Endodermal cell (in vitro differentiated cells): ENCODE measurements around the gene SRL. TPM values are rescaled to one million over a fixed set of nuclear protein-coding genes. Genes with fewer than 3 reads are reported as not detected.

Experiments
- DNase-seq: peaks from one replicate; pipeline ENCODE4 v3.0.0-alpha.2; 2017
- H3K27ac ChIP-seq: 2 replicates; pipeline ENCODE4 v1.5.1; 2013; ENCODE audit warnings: mild to moderate bottlenecking, low read depth, low read length, moderate library complexity
- H3K27me3 ChIP-seq: 2 replicates; pipeline ENCODE4 v1.6.1; 2013; ENCODE audit warnings: mild to moderate bottlenecking, low read length, moderate library complexity; ENCODE audit not compliant: insufficient read depth, control insufficient read depth, poor library complexity, severe bottlenecking
- H3K36me3 ChIP-seq: 2 replicates; pipeline ENCODE4 v1.7.0; 2013; ENCODE audit warnings: mild to moderate bottlenecking, low read length, moderate library complexity; ENCODE audit not compliant: control insufficient read depth, insufficient read depth
- H3K4me1 ChIP-seq: one replicate; pipeline ENCODE4 v1.7.0; 2013; ENCODE audit warnings: low read length; ENCODE audit not compliant: control insufficient read depth, insufficient read depth
- H3K4me3 ChIP-seq: 2 replicates; pipeline ENCODE4 v1.5.1; 2013; ENCODE audit warnings: mild to moderate bottlenecking, low read length, moderate library complexity
- H3K9ac ChIP-seq: 2 replicates; pipeline ENCODE4 v1.6.1; 2013; ENCODE audit warnings: mild to moderate bottlenecking, low read length, moderate library complexity; ENCODE audit not compliant: poor library complexity, severe bottlenecking; ENCODE audit errors: extremely low read depth
- H3K9me3 ChIP-seq: 2 replicates; pipeline ENCODE4 v1.6.1; 2013; ENCODE audit warnings: mild to moderate bottlenecking, low read length, moderate library complexity; ENCODE audit not compliant: control insufficient read depth
- H3K27ac Mint-ChIP-seq: 2 replicates; pipeline ENCODE4 v1.8.0; 2020; ENCODE audit warnings: mixed read lengths
- H3K27me3 Mint-ChIP-seq: 2 replicates; pipeline ENCODE4 v1.8.0; 2021; ENCODE audit warnings: mild to moderate bottlenecking, mixed read lengths; ENCODE audit not compliant: insufficient read depth
- H3K36me3 Mint-ChIP-seq: 2 replicates; pipeline ENCODE4 v1.8.0; 2020; ENCODE audit warnings: low read depth, mixed read lengths
- H3K4me1 Mint-ChIP-seq: 2 replicates; pipeline ENCODE4 v1.8.0; 2020; ENCODE audit warnings: mixed read lengths
- H3K4me3 Mint-ChIP-seq: 2 replicates; pipeline ENCODE4 v1.8.0; 2020; ENCODE audit warnings: mild to moderate bottlenecking, moderate library complexity, mixed read lengths
- H3K9me3 Mint-ChIP-seq: 2 replicates; pipeline ENCODE4 v1.8.0; 2020; ENCODE audit warnings: mild to moderate bottlenecking, mixed read lengths
- CTCF ChIP-seq: fragments of 200-600 bp; sonication (generic); conservative IDR thresholded peaks from 2 replicates; pipeline ENCODE4 v1.5.0; 2021; ENCODE audit warnings: antibody characterized with exemption, mild to moderate bottlenecking
- WGBS, 2 experiments: methylation state at CpG; one replicate each; pipeline versions ENCODE4 v1.1.5 to v1.1.7; 2013; ENCODE audit warnings: missing lambda C conversion rate in 2 of 2, mixed read lengths in 1 of 2; ENCODE audit not compliant: insufficient coverage in 1 of 2, insufficient read length in 1 of 2; 5-methylcytosine and 5-hydroxymethylcytosine counted together
- total RNA-seq, 2 donors: library from RNA; stranded (reverse); fragmentation: NEBNext Ultra II Directional in 1 of 2; extraction: Animal tissue kit (Norgen Biotek cat#: 25700) in 1 of 2; gene quantifications; 2 replicates in 1 of 2; 3 replicates in 1 of 2; pipeline ENCODE4 v1.2.1, GENCODE V29; 2021

Gene SRL
- total RNA-seq, 2 donors from 2014 or later: not detected

- Mint-ChIP-seq H3K27ac (no peak overlapping the region), H3K4me3 (no peak overlapping the region), H3K27me3 (peaks cover 14% of the 10 kb centered on the region), H3K4me1 (no peaks in the 10 kb centered on the region), H3K9me3 (no peaks in the 10 kb centered on the region), H3K36me3 (no peaks in the 10 kb centered on the region)
- no peak for DNase-seq
- no peaks in the 10 kb centered on the region for H3K9me3 ChIP-seq
- WGBS, 2 experiments: 84 to 88% methylated on average over 2 to 5 of the region's 5 CpGs
- H3K4me1 ChIP-seq: no peaks in the 10 kb centered on the region
- no peak for TF ChIP-seq CTCF
- no peak overlapping the region for H3K4me3 ChIP-seq
- H3K9ac ChIP-seq: no peak overlapping the region
- no peaks in the 10 kb centered on the region for H3K36me3 ChIP-seq
- H3K27ac ChIP-seq: no peak overlapping the region
- H3K27me3 ChIP-seq: no peaks in the 10 kb centered on the region
Observed at GRCh38 chr16:4152267-4152666, 89.6 kb downstream of the SRL start.

GRCh38 chr16:4147236-4147635 is 94.6 kb downstream of the SRL start:
- Histone ChIP-seq H3K9me3 (no peaks in the 10 kb centered on the region), H3K4me1 (no peaks in the 10 kb centered on the region), H3K27me3 (no peaks in the 10 kb centered on the region), H3K4me3 (no peak overlapping the region), H3K36me3 (no peaks in the 10 kb centered on the region), H3K27ac (no peak overlapping the region), H3K9ac (no peak overlapping the region)
- H3K4me1 Mint-ChIP-seq: no peaks in the 10 kb centered on the region
- H3K27me3 Mint-ChIP-seq: peaks cover 5% of the 10 kb centered on the region
- no peaks in the 10 kb centered on the region for H3K9me3 Mint-ChIP-seq
- no peak overlapping the region for H3K27ac Mint-ChIP-seq
- 90% methylated on average over 8 to 10 of the region's 10 CpGs for WGBS, 2 experiments
- no peak for DNase-seq
- H3K4me3 Mint-ChIP-seq: no peak overlapping the region
- no peaks in the 10 kb centered on the region for H3K36me3 Mint-ChIP-seq
- TF ChIP-seq CTCF: no peak

GRCh38 chr16:4142268-4142667 is 99.6 kb downstream of the SRL start:
- peaks cover 4% of the 10 kb centered on the region for H3K9me3 ChIP-seq
- no peak overlapping the region for H3K27ac Mint-ChIP-seq
- no peak overlapping the region for H3K9ac ChIP-seq
- H3K27me3 Mint-ChIP-seq: peaks cover 35% of the 10 kb centered on the region
- no peaks in the 10 kb centered on the region for H3K4me1 ChIP-seq
- no peak overlapping the region for H3K4me3 Mint-ChIP-seq
- no peaks in the 10 kb centered on the region for H3K27me3 ChIP-seq
- H3K27ac ChIP-seq: no peak overlapping the region
- H3K9me3 Mint-ChIP-seq: peaks cover 6% of the 10 kb centered on the region
- H3K36me3 ChIP-seq: no peaks in the 10 kb centered on the region
- TF ChIP-seq CTCF: no peak
- DNase-seq: no peak
- H3K4me1 Mint-ChIP-seq: no peaks in the 10 kb centered on the region
- H3K4me3 ChIP-seq: no peak overlapping the region
- H3K36me3 Mint-ChIP-seq: no peaks in the 10 kb centered on the region
- 93% methylated on average over 5 of the region's 5 CpGs; no CpG with 5 or more reads in 1 of the 2 experiments for WGBS, 2 experiments
